AG04450 (cell line): ENCODE measurements around the gene RAD23B. TPM values are rescaled to one million over a fixed set of nuclear protein-coding genes. Genes with fewer than 3 reads are reported as not detected.

Experiments
- CTCF ChIA-PET: fragments of 300-600, 350-600 bp; formaldehyde crosslinking; extraction: SDS; loops from one replicate; lab custom pipeline; 2022; ENCODE audit warnings: antibody characterized with exemption, inconsistent platforms; lab: Charles Lee
- POLR2A ChIA-PET: fragments of 350-600 bp; formaldehyde crosslinking; extraction: SDS; loops from one replicate; lab custom pipeline; 2021; ENCODE audit warnings: antibody characterized with exemption, inconsistent platforms; lab: Yijun Ruan, JAX
- DNase-seq: peaks from one replicate; pipeline ENCODE4 v3.0.0-alpha.2; 2011; ENCODE audit warnings: low read depth, low spot score
- H3K27ac ChIP-seq: one replicate; pipeline ENCODE4 v1.5.1; 2012; ENCODE audit warnings: low read depth, low read length, control low read depth
- H3K27me3 ChIP-seq: one replicate; pipeline ENCODE4 v1.6.0; 2012; ENCODE audit warnings: low read length; ENCODE audit not compliant: control insufficient read depth, insufficient read depth
- H3K4me3 ChIP-seq: 2 replicates; pipeline ENCODE4 v1.5.1; 2011; ENCODE audit warnings: mild to moderate bottlenecking, low read depth, low read length, control low read depth
- H3K9me3 ChIP-seq: 2 replicates; pipeline ENCODE4 v1.5.1; 2012; ENCODE audit warnings: low read length; ENCODE audit not compliant: control insufficient read depth, insufficient read depth
- CTCF ChIP-seq: IDR thresholded peaks from 2 replicates; pipeline ENCODE4 v1.5.1; 2011; ENCODE audit warnings: low read depth, low read length, control low read depth, inconsistent platforms
- polyA plus RNA-seq: library from polyadenylated mRNA; depleted of rRNA; stranded (reverse); fragments of >200 nt; gene quantifications from 2 replicates; pipeline ENCODE4 v1.2.3, GENCODE V29; 2011

RAD23B gene
- polyA plus RNA-seq, 1 experiment, result 224 TPM

- CTCF ChIA-PET, result no interaction called here
- Histone ChIP-seq H3K27ac (no peak overlapping the region), H3K4me3 (no peak overlapping the region), H3K9me3 (no peaks in the 10 kb centered on the region), H3K27me3 (no peaks in the 10 kb centered on the region)
- no peak for TF ChIP-seq CTCF
- POLR2A ChIA-PET, result no interaction called here
- no peak for DNase-seq
Observed at GRCh38 chr9:107358986-107359385, 75.9 kb downstream of the RAD23B start.

GRCh38 chr9:107360098-107360497, 77.0 kb downstream of the RAD23B start:
- CTCF ChIA-PET, result no interaction called here
- POLR2A ChIA-PET, result no interaction called here

GRCh38 chr9:107361816-107362215, 78.7 kb downstream of the RAD23B start:
- CTCF ChIA-PET, result interaction anchor here (0.6 to 1.9 kb wide), 3 partner anchors 20 to 156 kb away, joined by 3 to 7 read pairs (median 3); no protein-coding TSS in a partner anchor
- POLR2A ChIA-PET, result no interaction called here
- Histone ChIP-seq H3K27ac (no peak overlapping the region), H3K9me3 (no peaks in the 10 kb centered on the region; the same call in 1 of the 2 replicates), H3K27me3 (no peaks in the 10 kb centered on the region), H3K4me3 (no peak overlapping the region)
- DNase-seq, result no peak
- TF ChIP-seq CTCF, result no peak

More at GRCh38 chr9:107360098-107360497, 77.0 kb downstream of the RAD23B start:
- DNase-seq, result no peak
- no peaks in the 10 kb centered on the region for H3K27me3 ChIP-seq
- no peak overlapping the region for H3K27ac ChIP-seq
- no peaks in the 10 kb centered on the region for H3K9me3 ChIP-seq
- TF ChIP-seq CTCF, result no peak
- H3K4me3 ChIP-seq, result no peak overlapping the region

GRCh38 chr9:107363516-107364152, 80.6 kb downstream of the RAD23B start:
- ChIA-PET POLR2A (no interaction called here), CTCF (no interaction called here)
- no peaks in the 10 kb centered on the region for H3K27me3 ChIP-seq
- TF ChIP-seq CTCF, result no peak
- DNase-seq, result no peak
- no peak overlapping the region for H3K27ac ChIP-seq
- H3K4me3 ChIP-seq, result no peak overlapping the region
- H3K9me3 ChIP-seq, result no peaks in the 10 kb centered on the region; the same call in 1 of the 2 replicates

- DNase-seq, result no peak
- ChIA-PET CTCF (no interaction called here), POLR2A (no interaction called here)
- Histone ChIP-seq H3K27me3 (no peaks in the 10 kb centered on the region), H3K27ac (no peak overlapping the region), H3K4me3 (no peak overlapping the region), H3K9me3 (no peaks in the 10 kb centered on the region; the same call in 1 of the 2 replicates)
- TF ChIP-seq CTCF, result no peak
Observed at GRCh38 chr9:107367727-107368502, 84.8 kb downstream of the RAD23B start.
